Panc1 (cell line): Measurements from ENCODE around the gene CLIC4. TPM values are rescaled to one million over a fixed set of nuclear protein-coding genes. Genes with fewer than 3 reads are reported as not detected.

Source experiments
- ATAC-seq: fragments of 200-7000 bp; cut with Tn5 transposase; 2 replicates; pipeline ENCODE4 v1.9.1; 2020; ENCODE audit warnings: mild to moderate bottlenecking, moderate library complexity
- BruUV-seq: library from RNA; stranded (reverse); fragments of 400-500 nt; replicated peaks from 2 replicates; lab custom pipeline; 2021; lab: Mats Ljungman, UMichigan
- CTCF ChIA-PET: fragments of 300-600 bp; sonication (Branson Sonifier 250); formaldehyde crosslinking; loops from one replicate; lab custom pipeline; 2022; ENCODE audit warnings: antibody characterized with exemption; lab: Charles Lee
- POLR2A ChIA-PET: fragments of 300-600 bp; sonication (Branson Sonifier 250); formaldehyde crosslinking; loops from one replicate; lab custom pipeline; 2022; ENCODE audit warnings: antibody characterized with exemption; lab: Charles Lee
- DNase-seq: peaks from one replicate; pipeline ENCODE4 v3.0.0-alpha.2; 2010; ENCODE audit warnings: low read depth, low spot score
- H3K27ac ChIP-seq: 2 replicates; pipeline ENCODE4 v1.5.1; 2011; ENCODE audit warnings: mild to moderate bottlenecking, low read length, inconsistent platforms
- H3K27me3 ChIP-seq: fragments of 200-500 bp; sonication (Bioruptor generic); 2 replicates; pipeline ENCODE4 v1.6.0; 2014; ENCODE audit warnings: low read length, inconsistent platforms; ENCODE audit not compliant: control insufficient read depth, insufficient read depth
- H3K36me3 ChIP-seq: fragments of 200-500 bp; sonication (Bioruptor generic); 2 replicates; pipeline ENCODE4 v1.5.1; 2014; ENCODE audit warnings: inconsistent platforms, mild to moderate bottlenecking, low read length, moderate library complexity; ENCODE audit not compliant: control insufficient read depth, insufficient read depth
- H3K4me1 ChIP-seq: 2 replicates; pipeline ENCODE4 v1.5.1; 2011; ENCODE audit warnings: inconsistent platforms, mild to moderate bottlenecking, low read length, moderate library complexity; ENCODE audit not compliant: control insufficient read depth, insufficient read depth
- H3K4me3 ChIP-seq, 2 experiments: 2 replicates each; pipeline ENCODE4 v1.5.1; 2011 to 2012; ENCODE audit warnings: low read depth in 2 of 2, low read length in 2 of 2, mild to moderate bottlenecking in 2 of 2, inconsistent platforms in 1 of 2, moderate library complexity in 1 of 2
- H3K9me3 ChIP-seq: fragments of 200-500 bp; sonication (Bioruptor generic); 2 replicates; pipeline ENCODE4 v1.5.1; 2014; ENCODE audit warnings: low read depth, mild to moderate bottlenecking, inconsistent platforms, low read length, moderate library complexity; ENCODE audit not compliant: control insufficient read depth, insufficient read depth
- CTCF ChIP-seq: fragments of 450-650 bp; IDR thresholded peaks from 2 replicates; pipeline ENCODE4 v1.5.1; 2017; ENCODE audit warnings: mild to moderate bottlenecking
- POLR2AphosphoS5 ChIP-seq: IDR thresholded peaks from 2 replicates; pipeline ENCODE4 v1.6.1; 2012; ENCODE audit warnings: mild to moderate bottlenecking, low read depth, low read length, moderate library complexity
- REST ChIP-seq, 2 experiments: IDR thresholded peaks; 2 replicates each; pipeline ENCODE4 v1.6.1; 2011 to 2012; ENCODE audit warnings: low read depth in 2 of 2, control low read depth in 1 of 2, low read length in 1 of 2, mild to moderate bottlenecking in 1 of 2, moderate library complexity in 1 of 2; ENCODE audit not compliant: insufficient read depth in 1 of 2
- SIN3A ChIP-seq: IDR thresholded peaks from 2 replicates; pipeline ENCODE4 v1.6.1; 2012; ENCODE audit warnings: low read depth, mild to moderate bottlenecking, low read length, moderate library complexity, borderline replicate concordance; ENCODE audit not compliant: insufficient read depth
- TCF7L2 ChIP-seq: IDR thresholded peaks from 2 replicates; pipeline ENCODE4 v1.6.1; 2011; ENCODE audit warnings: mild to moderate bottlenecking, low read depth, low read length, inconsistent platforms
- in situ Hi-C: cut with HindIII; loops from 2 replicates; pipeline ENCODE4 v1.10.0; 2016; ENCODE audit warnings: low sequenced_read_pairs, low pct_unique_long_range_greater_than_20kb
- intact Hi-C: fragments of 100-400 bp; cut with micrococcal nuclease; formaldehyde crosslinking; loops from one replicate; pipeline ENCODE4 v1.10.0; 2022; ENCODE audit not compliant: unreplicated experiment
- total RNA-seq: library from RNA; stranded (reverse); gene quantifications from one replicate; pipeline ENCODE4 v1.2.1, GENCODE V29; 2021; ENCODE audit not compliant: unreplicated experiment

Gene CLIC4
- total RNA-seq, 1 experiment from 2014 or later = 123 TPM

- intact Hi-C loops = no loop called here
- ATAC-seq (no peak), DNase-seq (no peak)
- ChIA-PET POLR2A (no interaction called here), CTCF (interaction anchor here (0.5 to 0.6 kb wide), 3 partner anchors 12 to 725 kb away, joined by 3 to 5 read pairs (median 3); no protein-coding TSS in a partner anchor)
- Histone ChIP-seq H3K4me3 (no peak overlapping the region), H3K36me3 (no peaks in the 10 kb centered on the region), H3K4me1 (peaks cover 10% of the 10 kb centered on the region; the same call in 1 of the 2 replicates), H3K9me3 (no peaks in the 10 kb centered on the region), H3K27me3 (no peaks in the 10 kb centered on the region), H3K27ac (no peak overlapping the region)
- in situ Hi-C loops = no loop called here
- BruUV-seq = no TSS peak
- no peak for TF ChIP-seq REST (IDR thresholded peaks at IDR 0.05; ENCODE audit: insufficient read depth in 1 of 2, low read depth in 2 of 2, low read length in 1 of 2)
- no peak for TF ChIP-seq CTCF
- TF ChIP-seq POLR2AphosphoS5 = no peak
- no peak for TF ChIP-seq TCF7L2
- no peak for TF ChIP-seq SIN3A
Measured at GRCh38 chr1:24770881-24771280, 25.6 kb downstream of the CLIC4 start.

- in situ Hi-C loops = no loop called here
- no peak for ATAC-seq
- no peak overlapping the region for H3K4me3 ChIP-seq
- CTCF ChIA-PET = interaction anchor here (0.5 kb wide), 1 partner anchor 11 kb away, joined by 3 read pairs; no protein-coding TSS in a partner anchor
- no peaks in the 10 kb centered on the region for H3K36me3 ChIP-seq
- no TSS peak for BruUV-seq
- DNase-seq = no peak
- TF ChIP-seq CTCF (no peak), SIN3A (no peak), TCF7L2 (no peak), POLR2AphosphoS5 (no peak), REST (IDR thresholded peaks at IDR 0.05; ENCODE audit: insufficient read depth in 1 of 2, low read depth in 2 of 2, low read length in 1 of 2) (no peak)
- intact Hi-C loops = no loop called here
- no peaks in the 10 kb centered on the region for H3K9me3 ChIP-seq
- H3K4me1 ChIP-seq = peaks cover 10% of the 10 kb centered on the region; the same call in 1 of the 2 replicates
- H3K27ac ChIP-seq = no peak overlapping the region
- POLR2A ChIA-PET = interaction anchor here (0.6 kb wide), 1 partner anchor 12 kb away, joined by 3 read pairs; no protein-coding TSS in a partner anchor
- no peaks in the 10 kb centered on the region for H3K27me3 ChIP-seq
Measured at GRCh38 chr1:24771574-24771973, 26.3 kb downstream of the CLIC4 start.
